ENCODE data around the gene LIM2.

Gene LIM2

GRCh38 chr19:51366389-51367254, 21.2 kb downstream of the LIM2 start:
- DNase-seq (ENCODE audit: low spot score) = peak; percentile 96
- in situ Hi-C loops (cut with MboI; ENCODE audit: low pct_unique_long_range_greater_than_20kb, low sequenced_read_pairs, unreplicated experiment) = no loop called here
- TF ChIP-seq CTCF (IDR thresholded peaks at IDR 0.05; ENCODE audit: extremely low read depth, insufficient read depth, missing control alignments) = no peak

GRCh38 chr19:51365965-51366388, 21.8 kb downstream of the LIM2 start, which contains the start of gene ETFB:
Gene ETFB, minus strand, starts transcription at chr19:51366388. Its CDS starts 62 bp downstream, at chr19:51366326.
- in situ Hi-C loops (cut with MboI; ENCODE audit: low pct_unique_long_range_greater_than_20kb, low sequenced_read_pairs, unreplicated experiment) = no loop called here
- TF ChIP-seq CTCF (IDR thresholded peaks at IDR 0.05; ENCODE audit: extremely low read depth, insufficient read depth, missing control alignments) = no peak
- no peak for DNase-seq (ENCODE audit: low spot score)

GRCh38 chr19:51365211-51365964, 22.4 kb downstream of the LIM2 start:
- TF ChIP-seq CTCF (IDR thresholded peaks at IDR 0.05; ENCODE audit: extremely low read depth, insufficient read depth, missing control alignments) = no peak
- in situ Hi-C loops (cut with MboI; ENCODE audit: low pct_unique_long_range_greater_than_20kb, low sequenced_read_pairs, unreplicated experiment) = no loop called here
- no peak for DNase-seq (ENCODE audit: low spot score)

- no peak for TF ChIP-seq CTCF (IDR thresholded peaks at IDR 0.05; ENCODE audit: extremely low read depth, insufficient read depth, missing control alignments)
- no peak for DNase-seq (ENCODE audit: low spot score)
- in situ Hi-C loops (cut with MboI; ENCODE audit: low pct_unique_long_range_greater_than_20kb, low sequenced_read_pairs, unreplicated experiment) = no loop called here
These were observed 23.3 kb downstream of the LIM2 start for GRCh38 chr19:51364200-51365106.

- DNase-seq (ENCODE audit: low spot score) = no peak
- in situ Hi-C loops (cut with MboI; ENCODE audit: low pct_unique_long_range_greater_than_20kb, low sequenced_read_pairs, unreplicated experiment) = no loop called here
- TF ChIP-seq CTCF (IDR thresholded peaks at IDR 0.05; ENCODE audit: extremely low read depth, insufficient read depth, missing control alignments) = no peak
These were observed 26.5 kb downstream of the LIM2 start for GRCh38 chr19:51361239-51361638.

- DNase-seq (ENCODE audit: low spot score) = no peak
- TF ChIP-seq CTCF (IDR thresholded peaks at IDR 0.05; ENCODE audit: extremely low read depth, insufficient read depth, missing control alignments) = no peak
- in situ Hi-C loops (cut with MboI; ENCODE audit: low pct_unique_long_range_greater_than_20kb, low sequenced_read_pairs, unreplicated experiment) = no loop called here
These were observed 28.5 kb downstream of the LIM2 start for GRCh38 chr19:51359294-51359693.
